GM12873 (cell line): ENCODE data around the gene A3GALT2.

ENCODE experiments used
- TF ChIP-seq, protein P1 (sequence below): IDR thresholded peaks from 2 replicates; pipeline ENCODE4 v1.5.1; 2012; ENCODE audit warnings: low read depth, mild to moderate bottlenecking, moderate library complexity, low read length, control low read depth; ENCODE audit not compliant: insufficient read depth; ENCODE audit errors: missing control alignments

A3GALT2 gene

DNA sequence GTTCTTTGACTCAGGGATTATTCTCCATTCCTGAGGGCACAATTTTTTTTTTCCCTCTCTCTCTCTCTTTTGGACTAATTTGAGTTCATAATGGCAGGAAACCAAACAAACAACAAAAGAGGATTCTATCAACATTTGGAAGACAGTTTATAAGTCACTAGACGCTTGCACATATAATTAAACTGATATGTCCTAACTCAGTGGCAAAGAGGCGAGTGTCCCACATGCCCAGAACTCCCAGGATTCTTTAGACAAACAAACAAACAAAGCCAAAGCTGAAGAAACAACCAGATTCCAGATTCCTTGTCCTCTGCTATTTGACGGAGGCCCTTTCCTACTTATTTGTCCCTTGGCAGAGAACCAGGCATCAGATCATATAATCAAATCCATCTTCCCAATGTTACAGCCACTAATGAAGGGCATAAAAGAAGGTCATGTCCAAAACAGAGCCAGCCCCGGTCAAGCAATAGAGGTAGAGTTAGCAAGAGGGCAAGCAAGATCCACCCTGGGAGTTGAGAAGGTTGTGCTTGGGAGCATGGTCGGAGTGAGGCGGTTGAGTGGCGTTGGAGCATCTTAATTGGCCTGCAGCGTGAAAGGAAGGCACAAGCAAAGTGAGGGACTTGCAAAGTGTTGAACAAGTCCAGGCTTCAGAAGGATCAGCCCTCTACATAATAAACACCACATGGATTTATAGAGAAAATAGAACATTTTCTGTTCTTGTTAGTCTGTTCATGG lies 34.3 kb downstream of the A3GALT2 start:
- TF ChIP-seq, protein P1, sequence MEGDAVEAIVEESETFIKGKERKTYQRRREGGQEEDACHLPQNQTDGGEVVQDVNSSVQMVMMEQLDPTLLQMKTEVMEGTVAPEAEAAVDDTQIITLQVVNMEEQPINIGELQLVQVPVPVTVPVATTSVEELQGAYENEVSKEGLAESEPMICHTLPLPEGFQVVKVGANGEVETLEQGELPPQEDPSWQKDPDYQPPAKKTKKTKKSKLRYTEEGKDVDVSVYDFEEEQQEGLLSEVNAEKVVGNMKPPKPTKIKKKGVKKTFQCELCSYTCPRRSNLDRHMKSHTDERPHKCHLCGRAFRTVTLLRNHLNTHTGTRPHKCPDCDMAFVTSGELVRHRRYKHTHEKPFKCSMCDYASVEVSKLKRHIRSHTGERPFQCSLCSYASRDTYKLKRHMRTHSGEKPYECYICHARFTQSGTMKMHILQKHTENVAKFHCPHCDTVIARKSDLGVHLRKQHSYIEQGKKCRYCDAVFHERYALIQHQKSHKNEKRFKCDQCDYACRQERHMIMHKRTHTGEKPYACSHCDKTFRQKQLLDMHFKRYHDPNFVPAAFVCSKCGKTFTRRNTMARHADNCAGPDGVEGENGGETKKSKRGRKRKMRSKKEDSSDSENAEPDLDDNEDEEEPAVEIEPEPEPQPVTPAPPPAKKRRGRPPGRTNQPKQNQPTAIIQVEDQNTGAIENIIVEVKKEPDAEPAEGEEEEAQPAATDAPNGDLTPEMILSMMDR: no peak

DNA sequence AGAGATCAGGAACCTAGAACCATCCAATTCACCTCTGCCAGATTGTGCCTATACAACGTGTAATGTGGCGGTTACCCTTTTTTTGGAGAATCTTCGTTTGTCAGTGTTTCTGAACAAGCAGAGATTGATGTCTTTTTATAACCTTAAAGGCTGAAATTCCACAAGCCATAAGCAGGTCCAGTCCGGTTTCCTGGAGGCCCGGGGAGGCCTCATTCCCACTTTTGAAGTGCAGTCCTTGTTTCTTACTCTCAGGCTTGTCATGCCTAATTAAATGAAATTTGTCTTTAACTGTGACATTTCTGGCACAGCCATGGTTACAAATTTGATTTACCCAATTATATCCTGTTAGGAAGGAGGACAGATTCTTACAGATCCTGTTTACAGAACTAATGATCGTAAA lies 36.8 kb downstream of the A3GALT2 start:
- TF ChIP-seq, protein P1: no peak

DNA sequence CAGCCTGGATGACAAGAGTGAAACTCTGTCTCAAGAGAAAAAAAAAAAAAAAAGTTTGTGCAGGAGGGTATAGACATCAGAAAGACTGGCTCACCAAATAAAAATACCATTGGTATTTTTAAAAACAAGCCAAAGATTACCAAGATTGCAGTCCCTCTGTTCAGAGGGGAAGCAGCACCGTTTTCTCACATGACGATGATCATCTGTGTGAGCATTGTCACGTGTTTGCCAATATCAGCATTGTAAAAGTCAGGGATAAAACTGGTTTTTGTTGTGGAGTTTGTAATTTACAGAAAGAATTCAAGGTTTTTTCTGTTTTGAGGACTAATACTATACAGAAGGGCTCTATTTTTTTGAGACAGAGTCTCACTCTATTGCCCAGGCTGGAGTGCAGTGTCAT lies 38.1 kb downstream of the A3GALT2 start:
- TF ChIP-seq, protein P1: no peak

DNA sequence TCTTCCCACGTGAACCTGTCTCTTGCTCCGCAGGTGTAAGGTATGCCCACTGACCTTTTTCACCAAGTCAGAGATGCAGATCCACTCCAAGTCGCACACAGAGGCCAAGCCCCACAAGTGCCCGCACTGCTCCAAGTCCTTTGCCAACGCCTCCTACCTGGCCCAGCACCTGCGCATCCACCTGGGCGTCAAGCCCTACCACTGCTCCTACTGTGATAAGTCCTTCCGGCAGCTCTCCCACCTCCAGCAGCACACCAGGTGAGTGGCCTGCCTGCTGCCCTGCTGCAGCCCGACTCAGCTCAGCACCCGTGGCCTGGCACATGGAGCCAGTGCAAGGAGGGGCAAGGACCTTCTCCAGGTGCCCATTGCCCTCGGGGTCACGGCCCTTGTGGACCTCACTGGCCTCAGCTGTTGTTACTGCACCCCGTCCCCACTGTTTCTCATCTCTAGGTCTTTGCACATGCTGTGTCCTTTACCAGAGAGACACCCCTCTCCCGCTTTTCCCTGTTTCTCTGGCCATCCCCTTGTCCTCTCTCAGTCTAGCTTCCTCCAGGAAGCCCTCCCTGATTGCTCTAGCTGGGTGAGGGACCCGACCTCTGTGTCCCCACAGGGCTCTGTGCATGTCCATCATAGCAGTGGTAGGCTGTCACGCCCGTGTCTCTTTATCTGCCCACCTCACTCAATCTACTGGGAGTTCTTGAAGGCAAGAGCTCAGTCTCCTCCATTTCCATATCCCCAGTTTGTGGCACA lies 39.2 kb downstream of the A3GALT2 start:
- TF ChIP-seq, protein P1: no peak

DNA sequence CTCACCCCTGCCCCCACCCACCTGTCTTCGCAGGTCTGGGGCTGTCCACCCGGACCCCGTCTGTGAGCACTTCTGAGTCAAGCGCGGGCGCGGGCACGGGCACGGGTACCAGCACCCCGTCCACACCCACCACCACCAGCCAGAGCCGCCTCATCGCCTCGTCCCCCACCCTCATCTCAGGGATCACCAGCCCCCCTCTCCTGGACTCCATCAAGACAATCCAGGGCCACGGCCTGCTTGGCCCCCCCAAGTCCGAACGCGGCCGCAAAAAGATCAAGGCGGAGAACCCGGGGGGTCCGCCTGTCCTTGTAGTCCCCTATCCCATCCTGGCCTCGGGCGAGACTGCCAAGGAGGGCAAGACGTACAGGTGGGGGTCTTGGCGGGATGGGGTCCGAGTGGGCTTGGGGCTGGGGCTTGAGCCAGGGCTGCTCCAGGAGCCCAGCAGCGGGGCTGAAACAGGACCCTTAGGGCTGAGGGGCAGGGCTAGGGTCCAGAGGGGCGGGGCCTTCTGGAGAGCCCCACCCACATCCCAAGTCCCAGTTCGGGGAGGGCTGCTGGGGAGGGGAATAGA lies 40.7 kb downstream of the A3GALT2 start:
- TF ChIP-seq, protein P1: no peak

DNA sequence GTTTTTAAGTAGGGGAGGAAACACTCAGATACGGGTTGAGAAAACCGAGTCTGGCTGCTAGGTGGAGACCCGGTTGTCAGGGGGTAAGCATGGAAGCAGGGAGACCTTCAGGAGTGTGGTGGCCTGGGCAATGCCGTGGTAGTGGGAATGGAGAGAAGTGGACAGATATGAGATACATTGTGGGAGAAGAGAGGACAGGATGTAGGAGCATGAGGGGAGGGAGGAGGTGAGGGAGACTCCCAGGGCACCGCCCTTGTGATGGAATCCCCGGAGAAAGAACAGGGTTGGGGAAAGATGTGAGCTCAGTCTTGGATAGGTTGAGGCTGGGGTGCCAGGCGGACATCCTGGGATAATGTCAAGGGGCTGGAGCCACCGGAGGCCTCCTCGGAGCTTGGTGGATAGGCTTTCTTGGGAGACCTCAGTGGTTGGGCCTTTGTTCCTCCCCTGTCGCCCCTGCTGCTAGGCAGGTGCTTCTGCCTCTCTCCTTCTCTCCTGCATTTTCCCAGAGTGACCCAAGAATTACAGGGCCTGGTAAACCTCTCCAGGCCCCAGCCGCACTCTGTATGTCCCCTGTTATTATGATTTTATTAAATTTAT lies 43.3 kb downstream of the A3GALT2 start:
- TF ChIP-seq, protein P1: no peak
